Liver (tissue), 3 donors: Measurements from ENCODE around the gene SEMA3C.

Experiments
- ATF3 ChIP-seq: IDR thresholded peaks from 2 replicates; pipeline ENCODE4 v1.6.1; 2016; ENCODE audit warnings: antibody characterized with exemption
- CTCF ChIP-seq: fragments of 150-350 bp; IDR thresholded peaks from 2 replicates; pipeline ENCODE4 v1.5.1; 2017; ENCODE audit warnings: improper control_type of control experiment, low read depth, low read length; ENCODE audit not compliant: missing input control
- RAD21 ChIP-seq, 2 donors: IDR thresholded peaks; 2 replicates each; pipeline ENCODE4 v1.6.1; 2016; ENCODE audit warnings: antibody characterized with exemption in 2 of 2, mild to moderate bottlenecking in 2 of 2
- REST ChIP-seq: IDR thresholded peaks from 2 replicates; pipeline ENCODE4 v1.6.1; 2016; ENCODE audit warnings: antibody characterized with exemption, mild to moderate bottlenecking
- SP1 ChIP-seq: IDR thresholded peaks from 2 replicates; pipeline ENCODE4 v1.6.1; 2018; ENCODE audit warnings: antibody characterized with exemption, mild to moderate bottlenecking
- donor health status: healthy.
- donor health status: healthy.

- TF ChIP-seq CTCF: no peak
- TF ChIP-seq SP1: no peak
- no peak for TF ChIP-seq ATF3
- no peak for TF ChIP-seq RAD21 (IDR thresholded peaks at IDR 0.05)
- no peak for TF ChIP-seq REST
Observed at GRCh38 chr7:80967071-80967916, 48.4 kb upstream of the SEMA3C start.
